ENCODE results near the gene BPNT1.
"Not testable (repeated sequence)": the region's sequence is repeated elsewhere in the genome, so short reads cannot be mapped to it uniquely, and the experiment has no call there.

The BPNT1 gene

DNA sequence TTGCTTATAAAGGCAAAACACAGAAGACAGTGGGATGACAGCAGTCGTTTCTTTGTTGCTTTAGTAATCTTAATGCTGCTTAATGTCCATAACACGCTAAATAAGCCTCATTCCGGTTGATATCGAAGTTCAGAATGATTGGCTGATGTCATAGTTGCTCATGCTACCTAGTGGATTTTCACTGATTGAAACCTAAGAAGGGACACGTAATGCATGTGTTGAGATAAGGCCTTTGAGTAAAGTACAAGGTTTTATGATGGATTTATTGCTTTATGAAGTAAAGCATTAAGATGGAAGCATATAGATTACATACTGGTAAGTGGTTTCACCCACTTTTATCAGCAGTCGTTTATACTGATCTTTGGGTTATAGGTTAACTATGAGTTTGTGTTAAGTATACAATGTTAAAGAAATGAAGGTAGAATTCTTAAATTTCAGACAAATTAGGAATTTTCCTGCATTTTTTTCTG, 29.5 kb upstream of the BPNT1 start:
- no peaks in the 10 kb centered on the region for H3K36me3 ChIP-seq (ENCODE audit: control insufficient read depth, insufficient read depth, low read length)
- no CpG with 5 or more reads among the region's 6 CpGs for WGBS (ENCODE audit: insufficient coverage, insufficient read length)
- H3K27me3 ChIP-seq (ENCODE audit: control insufficient read depth, insufficient read depth, low read length): no peaks in the 10 kb centered on the region
- no peaks in the 10 kb centered on the region for H3K4me1 ChIP-seq (ENCODE audit: control insufficient read depth, insufficient read depth, low read length)
- H3K4me3 ChIP-seq (ENCODE audit: low read length): no peak overlapping the region
- H3K9me3 ChIP-seq (ENCODE audit: control insufficient read depth, insufficient read depth, low read length): no peaks in the 10 kb centered on the region
- no peak for DNase-seq (ENCODE audit: low read depth, low spot score)
- H3K27ac ChIP-seq (ENCODE audit: low read length): no peak overlapping the region

DNA sequence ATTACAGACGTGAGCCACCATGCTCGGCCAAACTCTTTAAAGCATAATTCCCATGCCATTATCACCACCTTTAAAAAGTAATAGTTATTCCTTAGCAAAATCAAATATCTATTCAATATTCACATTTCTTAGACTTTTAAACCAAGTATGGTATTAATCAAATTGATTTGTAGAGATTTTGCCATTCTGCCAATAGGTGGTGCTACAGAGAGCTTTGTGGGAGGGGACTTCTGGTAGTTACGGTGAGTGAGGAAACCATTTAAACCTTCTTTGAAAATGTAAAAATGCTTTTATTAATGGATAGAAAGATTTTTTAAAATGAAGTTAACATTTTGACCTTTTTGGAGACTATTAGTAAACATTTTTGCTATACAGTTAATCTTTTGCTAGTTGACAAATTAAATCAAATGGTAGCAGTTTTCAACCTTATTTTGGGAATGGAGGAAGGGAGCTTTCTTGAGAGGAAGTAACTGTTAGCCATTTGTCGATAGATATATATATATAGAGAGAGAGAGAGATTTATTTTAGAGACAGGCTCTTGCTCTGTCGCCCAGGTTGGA, 23.6 kb upstream of the BPNT1 start:
- Histone ChIP-seq H3K36me3 (ENCODE audit: control insufficient read depth, insufficient read depth, low read length) (peaks cover 4% of the 10 kb centered on the region; the same call in 1 of the 2 replicates), H3K4me3 (ENCODE audit: low read length) (no peak overlapping the region), H3K27ac (ENCODE audit: low read length) (no peak overlapping the region), H3K4me1 (ENCODE audit: control insufficient read depth, insufficient read depth, low read length) (no peaks in the 10 kb centered on the region), H3K9me3 (ENCODE audit: control insufficient read depth, insufficient read depth, low read length) (no peaks in the 10 kb centered on the region), H3K27me3 (ENCODE audit: control insufficient read depth, insufficient read depth, low read length) (no peaks in the 10 kb centered on the region)
- DNase-seq (ENCODE audit: low read depth, low spot score): no peak
- no CpG with 5 or more reads among the region's 5 CpGs for WGBS (ENCODE audit: insufficient coverage, insufficient read length)

DNA sequence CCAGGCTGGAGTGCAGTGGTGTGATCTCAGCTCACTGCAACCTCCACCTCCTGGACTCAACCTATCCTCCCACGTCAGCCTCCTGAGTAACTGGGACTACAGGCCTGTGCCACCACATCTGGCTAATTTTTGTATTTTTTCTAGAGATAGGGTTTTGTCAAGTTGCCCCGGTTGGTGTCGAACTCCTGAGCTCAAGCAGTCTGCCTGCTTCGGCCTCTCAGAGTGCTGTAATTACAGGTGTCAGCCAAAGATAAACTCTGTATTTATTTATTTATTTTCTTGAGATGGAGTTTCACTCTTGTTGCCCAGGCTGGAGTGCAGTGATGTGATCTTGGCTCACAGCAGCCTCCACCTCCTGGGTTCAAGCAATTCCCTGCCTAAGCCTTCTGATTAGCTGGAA, 23.0 kb upstream of the BPNT1 start:
- no CpG with 5 or more reads among the region's 4 CpGs for WGBS (ENCODE audit: insufficient coverage, insufficient read length)

DNA sequence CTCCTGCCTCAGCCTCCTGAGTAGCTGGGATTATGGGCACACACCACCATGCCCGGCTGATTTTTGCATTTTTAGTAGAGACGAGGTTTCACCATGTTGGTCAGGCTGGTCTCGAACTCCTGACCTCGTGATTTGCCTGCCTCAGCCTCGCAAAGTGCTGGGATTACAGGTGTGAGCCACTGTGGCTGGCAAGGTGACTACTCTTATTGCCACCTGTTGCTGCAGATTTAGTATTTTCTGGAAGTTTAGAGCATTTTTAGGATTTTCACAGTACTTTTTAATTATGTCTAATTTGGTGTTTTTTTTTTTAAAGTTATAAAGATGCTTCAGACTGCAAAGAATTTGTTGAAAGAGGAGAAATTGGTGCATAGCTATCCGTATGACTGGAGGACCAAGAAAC, 20.9 kb upstream of the BPNT1 start:
- not testable (repeated sequence) for H3K36me3 ChIP-seq (ENCODE audit: control insufficient read depth, insufficient read depth, low read length); H3K27ac ChIP-seq (ENCODE audit: low read length); H3K4me3 ChIP-seq (ENCODE audit: low read length); H3K9me3 ChIP-seq (ENCODE audit: control insufficient read depth, insufficient read depth, low read length); H3K4me1 ChIP-seq (ENCODE audit: control insufficient read depth, insufficient read depth, low read length); DNase-seq (ENCODE audit: low read depth, low spot score); H3K27me3 ChIP-seq (ENCODE audit: control insufficient read depth, insufficient read depth, low read length)
- WGBS (ENCODE audit: insufficient coverage, insufficient read length): no CpG with 5 or more reads among the region's 6 CpGs

More for the DNA sequence above, 23.0 kb upstream of the BPNT1 start:
- H3K4me3 ChIP-seq (ENCODE audit: low read length); H3K27ac ChIP-seq (ENCODE audit: low read length); H3K4me1 ChIP-seq (ENCODE audit: control insufficient read depth, insufficient read depth, low read length); H3K36me3 ChIP-seq (ENCODE audit: control insufficient read depth, insufficient read depth, low read length); H3K9me3 ChIP-seq (ENCODE audit: control insufficient read depth, insufficient read depth, low read length); H3K27me3 ChIP-seq (ENCODE audit: control insufficient read depth, insufficient read depth, low read length); DNase-seq (ENCODE audit: low read depth, low spot score): not testable (repeated sequence)

DNA sequence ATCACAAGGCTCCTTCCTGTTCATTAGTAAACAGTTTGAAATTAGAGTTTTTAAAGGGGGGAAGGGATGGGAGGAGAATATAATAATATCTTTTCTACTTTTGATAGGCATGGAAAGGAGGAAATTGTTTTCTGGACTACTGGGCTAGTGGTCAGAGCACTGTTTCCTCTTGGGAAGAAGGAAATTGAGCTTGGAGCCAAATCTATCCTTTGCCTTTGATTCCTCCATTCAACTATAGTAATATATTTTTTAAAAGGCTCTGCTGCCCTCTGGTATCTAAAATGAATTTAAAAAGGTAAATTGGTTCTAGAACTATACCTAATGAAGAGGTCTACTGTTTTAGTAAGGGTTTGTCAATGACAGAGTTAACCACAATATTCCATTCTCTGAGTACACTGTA, 10.2 kb upstream of the BPNT1 start:
- H3K4me3 ChIP-seq (ENCODE audit: low read length): no peak overlapping the region
- no peak for DNase-seq (ENCODE audit: low read depth, low spot score)
- no peaks in the 10 kb centered on the region for H3K4me1 ChIP-seq (ENCODE audit: control insufficient read depth, insufficient read depth, low read length)
- no peak overlapping the region for H3K27ac ChIP-seq (ENCODE audit: low read length)
- no peaks in the 10 kb centered on the region; the same call in 1 of the 2 replicates for H3K36me3 ChIP-seq (ENCODE audit: control insufficient read depth, insufficient read depth, low read length)
- no peaks in the 10 kb centered on the region for H3K9me3 ChIP-seq (ENCODE audit: control insufficient read depth, insufficient read depth, low read length)
- no peaks in the 10 kb centered on the region for H3K27me3 ChIP-seq (ENCODE audit: control insufficient read depth, insufficient read depth, low read length)

DNA sequence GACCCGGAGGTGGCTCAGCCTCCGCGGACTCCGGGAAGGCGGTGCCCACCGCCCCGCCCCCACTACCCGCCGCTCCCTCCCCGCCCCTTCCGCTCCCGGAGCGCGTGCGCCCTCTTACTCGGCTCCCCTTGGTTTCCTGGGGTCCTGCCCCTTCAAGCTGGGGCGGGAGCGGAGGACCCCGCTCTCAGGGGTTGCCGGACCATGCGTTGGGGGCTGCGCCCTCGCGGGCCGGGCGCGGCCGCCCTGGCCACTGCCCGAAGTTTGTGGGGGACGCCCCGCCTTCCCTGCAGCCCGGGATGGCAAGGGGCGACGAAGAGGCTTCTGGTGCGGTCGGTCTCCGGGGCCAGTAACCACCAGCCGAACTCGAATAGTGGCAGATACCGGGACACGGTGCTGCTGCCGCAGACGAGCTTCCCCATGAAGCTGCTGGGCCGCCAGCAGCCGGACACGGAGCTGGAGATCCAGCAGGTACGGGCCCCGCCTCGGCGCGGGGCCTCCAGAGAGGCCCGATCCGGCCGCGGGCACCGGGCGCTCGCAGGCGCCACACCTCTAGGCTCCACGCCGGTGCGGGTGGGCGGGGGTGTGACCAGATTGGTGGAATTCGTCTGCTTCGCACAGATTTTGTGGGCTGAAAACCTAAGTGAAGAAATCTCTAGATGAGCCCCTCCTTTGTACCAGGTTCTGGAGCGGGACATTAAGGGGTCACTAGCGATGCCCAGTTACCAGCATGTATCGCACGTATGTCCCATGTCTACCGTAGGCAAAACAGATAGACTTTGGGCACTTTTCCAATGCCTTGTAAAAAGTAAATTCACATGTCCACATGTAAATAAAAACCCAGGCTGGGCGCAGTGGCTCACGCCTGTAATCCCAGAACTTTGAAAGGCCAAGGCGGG, 4.7 kb upstream of the BPNT1 start, which contains the start of gene IARS2:
TSS of gene IARS2 (plus strand) at position 117 of the 896 bp plus-strand sequence. CDS start at position 202, 85 bp downstream.
- Histone ChIP-seq H3K36me3 (ENCODE audit: control insufficient read depth, insufficient read depth, low read length) (no peaks in the 10 kb centered on the region; the same call in 1 of the 2 replicates), H3K9me3 (ENCODE audit: control insufficient read depth, insufficient read depth, low read length) (no peaks in the 10 kb centered on the region), H3K27me3 (ENCODE audit: control insufficient read depth, insufficient read depth, low read length) (no peaks in the 10 kb centered on the region), H3K4me3 (ENCODE audit: low read length) (peak within 1 kb of the TSS; percentile 93), H3K4me1 (ENCODE audit: control insufficient read depth, insufficient read depth, low read length) (no peaks in the 10 kb centered on the region), H3K27ac (ENCODE audit: low read length) (no peak within 1 kb of the TSS)
- WGBS (ENCODE audit: insufficient coverage, insufficient read length): no CpG with 5 or more reads among the region's 73 CpGs
- DNase-seq (ENCODE audit: low read depth, low spot score): peak; percentile 60

DNA sequence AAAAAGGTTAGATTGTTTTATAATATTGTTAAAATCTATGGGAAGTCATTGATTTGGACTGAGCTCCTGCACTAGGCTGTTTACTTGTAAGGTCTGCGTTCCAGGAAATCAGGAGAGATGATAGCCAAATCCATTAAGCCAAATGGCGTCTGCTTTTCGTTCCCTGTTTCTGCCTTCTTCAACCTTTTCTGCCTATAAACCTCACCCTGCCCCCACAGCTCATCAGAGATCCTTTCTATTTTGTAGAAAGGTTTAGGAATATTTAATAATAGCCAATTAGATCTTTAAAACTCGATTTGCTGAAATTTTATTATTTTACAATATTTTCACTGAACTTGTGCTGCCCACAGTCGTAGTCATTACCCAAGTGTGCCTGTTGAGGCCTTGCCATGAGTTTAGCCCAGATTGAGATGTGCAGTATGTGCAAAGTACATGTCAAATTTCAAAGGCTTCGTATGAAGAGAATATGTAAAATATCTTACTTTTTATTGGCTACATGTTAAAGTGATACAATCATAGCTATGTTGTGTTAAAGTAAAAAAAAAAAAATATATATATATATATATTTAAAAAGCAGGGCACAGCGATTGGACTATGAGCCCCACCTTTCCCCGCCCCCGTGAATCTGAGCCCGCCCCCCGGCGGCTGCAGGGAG, 3.9 kb upstream of the BPNT1 start:
- Histone ChIP-seq H3K36me3 (ENCODE audit: control insufficient read depth, insufficient read depth, low read length) (no peaks in the 10 kb centered on the region; the same call in 1 of the 2 replicates), H3K4me3 (ENCODE audit: low read length) (no peak overlapping the region), H3K27me3 (ENCODE audit: control insufficient read depth, insufficient read depth, low read length) (no peaks in the 10 kb centered on the region), H3K4me1 (ENCODE audit: control insufficient read depth, insufficient read depth, low read length) (no peaks in the 10 kb centered on the region), H3K27ac (ENCODE audit: low read length) (no peak overlapping the region), H3K9me3 (ENCODE audit: control insufficient read depth, insufficient read depth, low read length) (no peaks in the 10 kb centered on the region)
- no peak for DNase-seq (ENCODE audit: low read depth, low spot score)
- WGBS (ENCODE audit: insufficient coverage, insufficient read length): no CpG with 5 or more reads among the region's 12 CpGs

DNA sequence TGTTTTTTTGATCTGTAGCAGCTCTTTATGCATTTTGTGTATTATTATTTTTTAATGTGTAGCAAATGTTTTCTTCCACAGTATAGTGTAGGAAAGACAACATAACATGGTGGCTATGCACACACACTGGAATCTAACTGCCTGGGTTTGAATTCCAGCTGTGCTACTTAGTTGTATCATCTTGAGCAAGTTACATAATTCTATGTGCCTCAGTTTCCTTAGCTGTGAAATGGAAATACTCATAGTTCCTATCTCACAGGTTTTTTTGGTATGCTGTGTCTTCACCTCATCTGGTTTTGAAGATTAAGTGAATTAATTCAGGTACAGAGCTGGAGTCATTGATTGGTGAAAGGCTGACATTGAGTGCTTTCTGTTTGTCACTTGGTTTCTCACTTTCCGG, 3.1 kb upstream of the BPNT1 start:
- H3K9me3 ChIP-seq (ENCODE audit: control insufficient read depth, insufficient read depth, low read length): no peaks in the 10 kb centered on the region
- no peaks in the 10 kb centered on the region for H3K4me1 ChIP-seq (ENCODE audit: control insufficient read depth, insufficient read depth, low read length)
- H3K36me3 ChIP-seq (ENCODE audit: control insufficient read depth, insufficient read depth, low read length): no peaks in the 10 kb centered on the region; the same call in 1 of the 2 replicates
- no CpG with 5 or more reads among the region's 1 CpG for WGBS (ENCODE audit: insufficient coverage, insufficient read length)
- no peak overlapping the region for H3K27ac ChIP-seq (ENCODE audit: low read length)
- DNase-seq (ENCODE audit: low read depth, low spot score): no peak
- H3K4me3 ChIP-seq (ENCODE audit: low read length): no peak overlapping the region
- no peaks in the 10 kb centered on the region for H3K27me3 ChIP-seq (ENCODE audit: control insufficient read depth, insufficient read depth, low read length)

DNA sequence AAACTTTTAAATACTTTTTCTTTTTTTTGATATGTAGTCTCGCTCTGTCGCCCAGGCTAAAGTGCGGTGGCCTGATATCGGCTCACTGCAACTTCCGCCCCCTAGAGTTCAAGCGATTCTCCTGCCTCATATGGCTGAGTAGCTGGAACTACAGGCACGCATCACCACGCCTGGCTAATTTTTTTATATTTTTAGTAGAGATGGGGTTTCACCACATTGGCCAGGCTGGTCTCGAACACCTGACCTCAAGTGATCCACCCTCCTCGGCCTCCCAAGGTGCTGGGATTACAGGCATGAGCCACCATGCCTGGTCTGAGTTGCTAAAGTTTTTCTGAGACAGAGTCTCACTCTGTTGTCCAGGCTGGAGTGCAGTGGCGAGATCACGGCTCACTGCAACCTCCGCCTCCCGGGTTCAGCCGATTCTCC, 3.3 kb downstream of the BPNT1 start:
- not testable (repeated sequence) for DNase-seq (ENCODE audit: low read depth, low spot score); H3K27ac ChIP-seq (ENCODE audit: low read length); H3K4me3 ChIP-seq (ENCODE audit: low read length); H3K27me3 ChIP-seq (ENCODE audit: control insufficient read depth, insufficient read depth, low read length); H3K4me1 ChIP-seq (ENCODE audit: control insufficient read depth, insufficient read depth, low read length); H3K9me3 ChIP-seq (ENCODE audit: control insufficient read depth, insufficient read depth, low read length); H3K36me3 ChIP-seq (ENCODE audit: control insufficient read depth, insufficient read depth, low read length)
- WGBS (ENCODE audit: insufficient coverage, insufficient read length): no CpG with 5 or more reads among the region's 15 CpGs

DNA sequence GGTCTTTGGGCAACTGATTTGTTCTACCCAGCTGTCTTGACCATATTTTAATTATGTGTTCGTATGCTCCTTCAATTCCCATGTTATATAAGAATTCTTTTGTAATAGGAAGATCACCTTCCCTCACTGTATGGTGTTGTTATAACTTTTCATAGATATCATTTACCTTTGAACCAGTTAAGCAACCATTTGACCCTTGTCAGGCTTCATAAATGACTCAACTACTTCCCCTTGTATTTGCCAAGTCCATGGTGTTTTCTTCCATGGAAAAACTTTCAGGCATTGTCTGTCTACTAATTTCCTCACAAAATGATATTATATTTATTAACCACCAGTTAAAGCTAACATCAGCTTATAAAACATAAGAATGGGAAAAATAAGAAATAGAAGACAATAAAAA, 5.1 kb downstream of the BPNT1 start:
- H3K27ac ChIP-seq (ENCODE audit: low read length): no peak overlapping the region
- H3K4me1 ChIP-seq (ENCODE audit: control insufficient read depth, insufficient read depth, low read length): no peaks in the 10 kb centered on the region
- H3K4me3 ChIP-seq (ENCODE audit: low read length): no peak overlapping the region
- no peaks in the 10 kb centered on the region for H3K9me3 ChIP-seq (ENCODE audit: control insufficient read depth, insufficient read depth, low read length)
- no peaks in the 10 kb centered on the region for H3K36me3 ChIP-seq (ENCODE audit: control insufficient read depth, insufficient read depth, low read length)
- no CpG with 5 or more reads among the region's 1 CpG for WGBS (ENCODE audit: insufficient coverage, insufficient read length)
- H3K27me3 ChIP-seq (ENCODE audit: control insufficient read depth, insufficient read depth, low read length): no peaks in the 10 kb centered on the region
- no peak for DNase-seq (ENCODE audit: low read depth, low spot score)
